SKM-1 treated with dmso at 0.1 percent for 144 hours (cell line): ENCODE results near the gene APOL2.
"Not testable (repeated sequence)": the region's sequence is repeated elsewhere in the genome, so short reads cannot be mapped to it uniquely, and the experiment has no call there.

ENCODE experiments used
- DNase-seq: peaks from one replicate; lab custom pipeline; 2025; ENCODE audit not compliant: unreplicated experiment; lab: John Stamatoyannopoulos, UW

APOL2 gene

GRCh38 chr22:36244522-36245391 is 5.4 kb upstream of the APOL2 start:
- DNase-seq: no peak

GRCh38 chr22:36243986-36244385 is 4.7 kb upstream of the APOL2 start:
- no peak for DNase-seq

DNA sequence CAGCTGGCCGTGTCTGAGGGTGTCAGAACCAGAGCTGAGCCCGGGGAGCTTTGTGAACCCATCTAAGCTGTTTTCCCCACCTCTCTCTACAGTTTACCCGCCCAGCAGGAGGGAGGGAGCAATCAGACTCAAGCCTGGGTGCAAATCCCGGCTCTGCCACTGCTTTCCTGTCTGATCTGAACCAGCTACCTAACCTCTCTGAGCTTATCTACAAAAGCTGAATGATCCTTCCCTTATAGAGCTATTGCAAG is 252 bp downstream of the APOL2 start:
- DNase-seq: no peak

GRCh38 chr22:36238373-36239149 is 766 bp downstream of the APOL2 start:
- no peak for DNase-seq

GRCh38 chr22:36237462-36238372 is 1.6 kb downstream of the APOL2 start:
- DNase-seq: no peak

- DNase-seq: no peak
Measured at GRCh38 chr22:36236388-36237319, 2.7 kb downstream of the APOL2 start.

DNA sequence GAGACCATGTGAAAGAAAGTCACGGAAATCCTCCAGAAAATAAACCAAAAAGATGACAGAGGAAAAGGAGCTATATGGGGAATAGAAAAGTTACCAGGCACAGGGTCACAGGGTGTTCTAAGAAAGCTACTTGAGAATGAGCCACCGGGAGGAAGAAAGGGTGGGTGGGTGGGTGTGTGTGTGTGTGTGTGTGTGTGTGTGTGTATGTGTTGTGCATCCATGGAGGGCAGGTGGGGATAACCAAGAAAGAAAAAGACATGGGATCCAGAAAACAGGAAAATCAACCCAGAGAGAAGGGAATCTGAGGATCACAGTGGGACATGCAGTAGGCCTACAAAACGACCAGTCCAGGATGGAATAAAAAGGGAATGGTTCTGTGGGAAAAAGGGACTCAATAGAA is 3.7 kb downstream of the APOL2 start:
- DNase-seq: no peak

GRCh38 chr22:36234919-36235318 is 4.4 kb downstream of the APOL2 start:
- DNase-seq: no peak

GRCh38 chr22:36234213-36234612 is 5.1 kb downstream of the APOL2 start:
- DNase-seq: no peak

DNA sequence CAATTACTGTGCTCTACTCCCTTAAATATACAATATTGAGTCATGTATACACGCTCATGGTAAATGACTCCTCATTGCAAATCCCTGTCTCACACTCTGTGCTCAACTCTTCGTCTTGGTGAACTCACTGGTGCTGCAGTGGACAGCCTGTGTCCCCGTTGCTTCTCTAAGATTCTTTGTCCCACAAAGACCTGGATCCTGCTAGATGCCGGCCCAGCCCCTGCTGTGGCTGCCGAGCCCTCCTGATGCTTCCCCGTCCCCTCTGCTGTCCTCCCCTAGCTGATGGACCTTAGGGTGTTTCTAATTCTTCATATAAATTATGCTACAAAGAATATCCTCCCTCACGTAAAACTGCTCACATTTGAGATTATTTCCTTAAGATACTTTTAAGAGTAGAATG is 5.5 kb downstream of the APOL2 start:
- DNase-seq: no peak

DNA sequence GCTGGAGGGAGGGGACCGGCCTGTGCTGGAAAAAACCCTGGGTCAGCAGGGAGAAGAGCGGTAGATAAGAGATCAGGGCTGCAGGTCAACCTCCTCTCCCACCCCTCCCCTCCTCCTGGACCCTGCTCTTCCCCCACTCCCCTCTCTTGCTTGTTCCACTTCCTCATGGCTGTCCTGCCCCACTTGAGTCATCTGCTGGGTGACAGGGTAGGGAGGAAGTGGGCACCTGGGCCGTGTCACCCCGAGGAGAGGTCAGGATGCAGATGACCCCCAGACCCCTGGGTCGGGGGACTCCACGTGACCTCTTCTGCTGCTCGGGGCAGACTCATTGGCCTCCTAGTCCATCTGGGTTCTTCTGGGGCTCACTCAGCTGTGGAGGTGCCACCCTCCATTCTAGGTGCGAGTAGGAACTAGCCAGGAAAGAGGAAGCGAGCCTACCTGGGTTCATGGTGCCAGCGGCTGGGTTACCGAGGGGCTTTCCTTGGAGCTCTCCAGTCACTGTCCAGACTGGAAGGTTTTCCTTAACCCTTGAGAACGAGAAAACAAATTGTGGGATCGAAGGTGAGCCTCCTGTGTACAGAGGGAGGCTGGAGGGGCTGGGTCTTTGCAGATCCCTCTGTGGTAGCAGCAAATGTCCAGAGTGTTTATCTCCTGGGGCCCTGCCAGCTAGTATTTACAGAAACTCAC is 6.5 kb downstream of the APOL2 start:
- no peak for DNase-seq

- not testable (repeated sequence) for DNase-seq
Measured at GRCh38 chr22:36231051-36231450, 8.3 kb downstream of the APOL2 start.

- DNase-seq: not testable (repeated sequence)
Measured at GRCh38 chr22:36229649-36230048, 9.7 kb downstream of the APOL2 start.

GRCh38 chr22:36228944-36229343 is 10.4 kb downstream of the APOL2 start:
- no peak for DNase-seq

DNA sequence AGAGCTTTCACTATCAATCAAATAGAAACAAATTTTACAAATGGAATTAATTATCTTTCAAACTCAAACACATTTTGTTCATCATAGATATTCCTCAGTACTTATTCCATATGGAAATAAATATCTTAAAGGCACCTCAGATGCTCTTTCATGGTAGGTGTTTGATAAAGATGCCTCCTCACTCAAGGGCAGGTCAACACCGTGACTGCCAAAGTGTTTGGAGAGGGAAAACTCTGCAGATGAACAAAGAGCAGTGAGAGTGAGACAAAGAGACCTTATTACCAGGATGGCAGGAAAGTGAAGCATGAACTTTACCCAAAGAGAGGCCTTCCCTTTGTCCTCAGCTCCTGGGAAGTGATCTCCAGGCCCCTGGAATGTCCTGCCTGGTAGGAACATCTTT is 11.0 kb downstream of the APOL2 start:
- not testable (repeated sequence) for DNase-seq

- DNase-seq: no peak
Measured at GRCh38 chr22:36227806-36228205, 11.5 kb downstream of the APOL2 start.

DNA sequence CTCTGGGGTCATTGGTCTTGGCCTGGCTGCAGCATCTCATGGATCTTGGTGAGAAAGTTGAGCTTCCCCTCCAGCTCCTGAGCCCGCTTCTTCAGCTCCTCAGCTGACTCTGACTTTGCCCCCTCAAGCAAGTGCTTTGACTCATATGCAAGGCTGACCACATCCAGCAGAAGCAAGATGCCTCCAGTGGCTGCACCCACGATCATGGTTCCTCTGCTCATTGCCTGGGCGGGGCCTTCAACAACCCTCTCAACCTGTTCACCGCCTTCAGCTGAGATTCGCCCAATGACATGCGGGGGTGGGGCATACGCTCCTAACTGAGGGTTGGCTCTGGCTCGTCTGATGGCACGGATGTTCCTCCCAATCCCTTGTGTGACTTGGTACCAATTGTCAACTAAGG is 11.9 kb downstream of the APOL2 start:
- no peak for DNase-seq

GRCh38 chr22:36226189-36226588 is 13.1 kb downstream of the APOL2 start:
- no peak for DNase-seq

DNA sequence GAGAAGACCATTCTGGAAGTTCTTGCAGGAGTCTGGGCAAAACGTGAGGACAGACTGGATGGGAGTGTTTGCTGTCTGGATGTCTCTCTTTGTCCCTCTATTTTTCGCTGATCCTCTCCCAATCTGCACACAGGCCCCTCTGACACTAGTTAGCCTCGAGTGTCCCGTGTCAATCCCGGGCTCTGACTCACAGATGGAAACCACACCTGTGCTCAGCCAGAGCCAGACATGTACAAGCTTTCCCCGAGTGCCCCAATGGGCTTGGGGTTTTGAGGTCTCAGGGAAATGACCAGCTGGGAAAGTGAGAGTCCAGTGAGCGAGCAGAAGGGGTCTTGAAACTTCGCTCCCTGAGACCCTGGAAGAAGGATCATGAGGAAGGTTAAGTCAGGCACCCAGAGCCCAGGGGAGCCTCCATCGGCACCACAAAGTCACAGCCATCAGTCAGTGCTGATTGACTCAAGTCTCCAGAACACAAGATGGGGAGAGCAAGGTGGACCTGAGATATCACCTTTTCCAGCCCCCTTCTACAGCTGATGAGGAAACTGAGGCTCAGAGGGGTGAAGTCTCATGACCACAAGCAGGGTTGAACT is 13.9 kb downstream of the APOL2 start:
- DNase-seq: no peak
